M059J (cell line): ENCODE results near the gene FAU. TPM values are rescaled to one million over a fixed set of nuclear protein-coding genes. Genes with fewer than 3 reads are reported as not detected.

ENCODE experiments used
- DNase-seq: peaks from one replicate; pipeline ENCODE4 v3.0.0-alpha.2; 2012; ENCODE audit warnings: low read depth
- total RNA-seq: library from RNA; depleted of rRNA; stranded (reverse); fragments of >200 nt; shearing (Covaris generic); gene quantifications from 2 replicates; pipeline ENCODE4 v1.2.3, GENCODE V29; 2014

FAU gene
- total RNA-seq, 1 experiment from 2014 or later = 443 TPM

DNA sequence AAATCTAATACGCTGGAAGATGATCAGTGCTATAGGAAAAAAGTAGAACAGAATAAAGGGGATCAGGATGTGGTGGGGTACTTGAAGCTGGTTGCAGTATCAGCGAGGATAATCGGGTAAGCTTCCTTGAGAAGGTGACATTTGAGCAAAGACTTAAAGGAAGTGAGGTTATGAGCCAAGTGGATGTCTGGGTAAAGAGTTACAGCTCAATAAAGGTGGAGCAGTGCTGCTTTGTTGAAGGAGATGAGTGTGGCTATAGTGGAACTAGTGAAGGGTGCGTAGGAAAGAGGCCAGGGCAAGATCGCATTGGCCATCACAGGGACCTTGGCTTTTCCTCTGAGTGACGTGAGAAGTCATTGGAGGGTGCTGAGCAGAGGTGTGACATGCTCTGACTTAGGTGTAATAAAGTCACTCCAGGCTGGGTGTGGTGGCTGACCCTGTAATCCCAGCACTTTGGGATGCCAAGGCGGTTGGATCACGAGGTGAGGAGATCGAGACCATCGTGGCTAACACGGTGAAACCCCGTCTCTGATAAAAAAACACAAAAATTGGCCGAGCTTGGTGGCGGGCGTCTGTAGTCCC lies 14.7 kb upstream of the FAU start:
- no peak for DNase-seq

DNA sequence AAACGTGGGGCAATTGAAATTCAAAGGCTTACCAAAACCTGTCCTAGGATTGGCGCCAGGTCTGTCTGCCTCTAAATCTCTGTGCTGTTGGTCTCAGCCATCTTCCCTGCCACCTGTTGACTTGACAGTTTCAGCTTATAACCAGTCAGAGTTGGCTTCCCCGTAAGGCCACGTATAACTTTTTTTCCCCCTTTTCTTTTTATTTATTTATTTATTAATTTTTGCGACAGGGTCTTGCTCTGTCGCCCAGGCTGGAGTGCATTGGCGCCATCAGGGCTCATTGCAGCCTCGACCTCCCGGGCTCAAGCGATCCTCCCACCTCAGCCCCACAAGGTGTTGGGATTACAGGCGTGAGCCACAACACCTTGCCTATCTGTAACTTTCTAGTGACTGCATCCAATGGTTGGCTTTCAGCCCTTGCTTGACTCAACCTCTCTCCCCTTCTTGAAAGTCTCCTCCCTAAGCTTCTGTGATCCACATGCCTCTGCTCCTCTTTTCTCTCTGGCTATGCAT lies 13.8 kb upstream of the FAU start:
- no peak for DNase-seq

DNA sequence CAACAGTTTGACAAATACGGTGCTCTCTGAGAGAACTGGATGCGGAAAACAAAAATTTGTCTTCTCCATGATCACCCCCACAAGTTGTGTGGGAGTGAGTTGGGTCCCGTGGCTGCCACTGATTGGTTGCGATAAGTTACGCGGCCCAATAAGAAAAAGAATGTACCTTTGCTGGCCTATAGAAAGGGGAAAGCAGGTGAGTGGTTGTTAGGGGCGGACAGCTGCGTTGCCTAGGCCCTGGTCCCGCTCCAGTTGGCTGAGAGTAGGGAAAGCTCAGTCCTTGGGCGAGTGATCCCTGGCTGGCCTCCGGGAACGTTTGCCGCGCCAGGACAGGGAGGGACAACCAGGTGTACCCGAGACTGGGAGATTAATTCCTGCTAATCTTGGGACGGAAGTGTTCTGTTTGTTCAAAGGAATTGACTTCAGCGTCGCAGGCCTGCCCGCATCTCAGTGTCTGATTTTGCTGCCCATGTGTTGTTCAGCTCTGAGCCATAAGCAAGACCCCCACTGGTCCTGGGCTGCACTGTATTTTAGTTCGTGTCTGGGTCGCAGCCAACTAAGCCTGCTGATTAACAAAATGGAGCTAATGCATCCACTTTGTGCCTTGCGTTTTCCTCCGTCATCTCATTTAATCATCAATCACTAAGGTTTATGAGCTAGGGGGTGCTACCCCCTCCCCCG lies 13.2 kb upstream of the FAU start:
- DNase-seq = peak; percentile 98

DNA sequence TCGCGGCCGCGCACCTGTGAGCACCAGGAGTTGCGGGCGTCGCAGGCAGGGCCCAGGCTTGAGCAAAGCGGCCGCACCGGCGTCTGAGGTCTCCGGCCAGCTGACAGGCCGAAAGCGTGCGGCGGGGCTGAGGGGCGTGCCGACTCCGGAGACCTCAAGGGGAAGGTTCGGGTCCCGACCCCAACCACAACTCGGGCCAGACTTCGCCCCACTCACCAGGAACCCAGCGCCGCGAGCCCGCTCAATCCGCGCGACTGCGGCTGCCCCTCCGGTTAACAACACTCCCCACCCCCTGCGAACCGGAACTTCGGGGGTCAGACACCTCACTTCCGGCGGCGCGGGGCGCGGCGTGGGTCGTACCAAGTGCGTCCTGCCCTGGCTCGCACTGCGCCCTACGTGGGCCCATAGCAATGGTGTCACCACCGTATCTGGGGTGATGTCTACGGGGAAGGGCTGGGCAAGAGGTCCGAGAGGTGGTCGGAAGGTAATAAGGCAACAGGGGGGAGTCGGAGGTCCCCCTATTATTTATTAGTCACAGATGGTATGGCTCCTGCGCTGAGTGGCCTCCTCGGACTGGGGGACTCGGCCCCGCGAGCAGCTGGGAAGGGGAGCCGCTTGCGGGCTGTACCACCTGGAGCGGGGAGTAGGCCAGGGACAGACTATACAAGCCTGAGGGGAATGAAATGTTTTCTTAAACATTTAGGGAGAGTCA lies 12.5 kb upstream of the FAU start, which contains the start of gene SYVN1:
Gene SYVN1 (minus strand): TSS at position 280 of the 712 bp plus-strand sequence. CDS start 918 bp downstream, outside the sequence.
- DNase-seq = peak; percentile 86

DNA sequence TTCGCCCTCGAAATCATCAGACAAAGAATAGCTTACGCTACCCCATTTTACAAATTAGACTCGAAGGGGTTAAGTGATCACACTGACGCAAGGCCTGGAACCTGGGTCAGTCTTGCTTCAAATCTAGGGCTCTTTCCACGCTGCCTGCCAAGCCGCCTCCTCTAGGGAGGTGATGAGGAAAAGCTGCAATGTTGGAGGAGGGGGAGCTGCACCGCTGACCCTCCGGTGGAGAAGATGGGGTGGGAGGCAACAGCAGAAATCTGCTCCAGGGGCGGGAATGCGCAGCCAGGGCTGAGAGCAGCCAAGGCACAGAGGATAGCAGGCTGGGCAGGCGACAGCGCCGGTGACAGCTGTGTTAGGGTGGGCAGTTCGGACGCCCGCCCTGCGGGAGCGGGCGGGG lies 11.8 kb upstream of the FAU start:
- DNase-seq = no peak

DNA sequence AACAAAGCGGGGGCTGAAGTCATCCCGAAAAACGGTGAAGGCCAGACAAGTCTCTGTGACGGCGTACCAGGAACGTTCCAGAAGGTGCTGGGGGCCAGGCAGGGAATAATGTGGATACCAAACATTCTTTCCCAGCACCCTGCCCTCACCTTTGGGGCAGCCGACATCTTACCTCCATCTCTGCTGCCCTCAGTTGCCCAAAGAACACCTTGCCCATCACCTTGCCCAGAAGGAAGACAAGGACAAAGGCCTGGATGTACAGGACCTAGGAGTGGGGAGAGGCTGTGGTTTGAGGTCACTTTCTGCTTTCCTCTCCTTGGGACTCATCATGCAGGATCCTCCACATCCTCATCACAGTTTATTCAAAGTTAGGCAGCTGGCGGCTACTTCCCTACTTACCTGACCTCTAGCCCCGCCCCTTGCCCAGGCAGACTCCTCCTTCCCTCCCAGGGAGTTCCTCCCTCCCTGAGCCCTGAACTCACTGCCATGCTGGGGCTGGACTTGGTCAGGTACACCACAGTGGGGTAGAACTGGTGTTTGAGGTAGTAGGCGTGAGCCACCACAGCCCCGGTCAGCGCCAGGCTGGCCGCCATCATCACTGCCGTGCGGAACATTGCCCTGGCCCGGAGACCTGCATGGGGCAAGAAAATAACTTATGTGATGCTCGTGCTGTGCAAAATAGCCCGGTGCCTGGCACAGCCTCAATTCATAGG lies 11.2 kb upstream of the FAU start:
- no peak for DNase-seq

DNA sequence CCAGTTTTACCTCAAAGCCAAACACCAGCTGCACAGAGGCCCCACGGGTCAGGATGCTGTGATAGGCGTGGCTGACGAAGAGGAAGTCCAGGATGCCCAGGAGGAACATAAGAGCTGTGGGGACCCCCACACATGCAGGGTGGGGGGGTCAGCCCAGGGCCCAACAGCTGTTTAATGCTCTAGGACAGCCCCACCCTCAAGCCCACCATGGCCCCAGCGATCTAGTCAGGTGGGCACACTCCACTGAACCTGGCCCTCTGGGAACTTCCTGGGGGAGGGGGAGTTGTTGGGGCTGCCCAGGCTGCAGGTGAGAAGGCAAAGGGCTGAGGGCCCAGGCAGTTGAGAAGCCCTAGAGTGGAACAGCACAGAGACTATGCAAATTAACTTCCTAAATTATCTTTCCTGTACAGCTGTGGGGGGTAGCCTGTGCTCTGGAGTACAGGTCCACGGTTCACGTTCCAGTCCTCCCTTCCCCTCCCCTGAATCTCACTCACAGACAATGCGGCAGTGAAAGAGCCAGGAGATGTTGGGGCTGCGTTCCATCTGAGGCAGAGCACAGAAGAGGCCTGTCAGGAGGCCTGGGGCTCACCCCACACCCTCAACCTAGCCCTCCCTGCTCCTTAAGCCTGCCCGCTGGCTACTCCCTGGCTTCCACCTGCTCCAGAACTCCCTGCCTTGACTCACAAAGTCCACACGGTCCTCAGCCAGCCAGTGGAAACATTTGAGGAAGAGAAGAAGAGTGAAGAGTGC lies 10.5 kb upstream of the FAU start:
- no peak for DNase-seq

DNA sequence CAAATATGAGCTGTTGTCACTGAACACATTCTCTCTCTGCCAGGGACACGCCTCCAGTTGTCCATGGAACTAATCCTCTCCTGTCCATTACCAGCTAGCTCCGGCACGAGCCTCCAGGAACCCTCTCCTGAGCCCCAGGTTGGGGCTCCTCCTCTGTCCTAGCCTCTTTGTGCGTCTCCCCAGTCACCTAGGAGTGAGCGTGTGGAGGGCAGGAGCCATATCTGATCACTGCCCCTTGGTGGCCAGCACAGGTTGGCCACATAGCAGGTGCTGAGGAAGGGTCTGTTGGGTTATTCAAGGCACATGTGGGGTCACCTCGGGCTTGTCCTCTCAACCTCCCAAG lies 9.9 kb upstream of the FAU start:
- DNase-seq = no peak

DNA sequence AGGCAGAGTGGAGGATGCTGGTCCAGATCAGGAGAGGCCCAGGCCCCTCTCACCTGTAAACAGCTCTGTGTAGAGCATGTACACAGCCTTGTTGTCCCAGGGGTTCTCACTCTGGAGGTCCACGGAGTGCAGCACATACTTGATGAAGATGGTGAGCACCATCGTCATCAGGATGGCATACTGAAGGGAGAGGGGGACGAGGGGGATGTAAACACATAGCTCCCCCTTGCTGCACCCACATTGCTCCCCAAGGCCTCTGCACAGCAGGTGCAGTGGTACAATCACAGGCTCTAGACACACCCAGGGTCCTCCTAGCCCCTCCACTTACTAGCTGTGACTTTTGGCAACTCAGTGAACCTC lies 9.5 kb upstream of the FAU start:
- no peak for DNase-seq

DNA sequence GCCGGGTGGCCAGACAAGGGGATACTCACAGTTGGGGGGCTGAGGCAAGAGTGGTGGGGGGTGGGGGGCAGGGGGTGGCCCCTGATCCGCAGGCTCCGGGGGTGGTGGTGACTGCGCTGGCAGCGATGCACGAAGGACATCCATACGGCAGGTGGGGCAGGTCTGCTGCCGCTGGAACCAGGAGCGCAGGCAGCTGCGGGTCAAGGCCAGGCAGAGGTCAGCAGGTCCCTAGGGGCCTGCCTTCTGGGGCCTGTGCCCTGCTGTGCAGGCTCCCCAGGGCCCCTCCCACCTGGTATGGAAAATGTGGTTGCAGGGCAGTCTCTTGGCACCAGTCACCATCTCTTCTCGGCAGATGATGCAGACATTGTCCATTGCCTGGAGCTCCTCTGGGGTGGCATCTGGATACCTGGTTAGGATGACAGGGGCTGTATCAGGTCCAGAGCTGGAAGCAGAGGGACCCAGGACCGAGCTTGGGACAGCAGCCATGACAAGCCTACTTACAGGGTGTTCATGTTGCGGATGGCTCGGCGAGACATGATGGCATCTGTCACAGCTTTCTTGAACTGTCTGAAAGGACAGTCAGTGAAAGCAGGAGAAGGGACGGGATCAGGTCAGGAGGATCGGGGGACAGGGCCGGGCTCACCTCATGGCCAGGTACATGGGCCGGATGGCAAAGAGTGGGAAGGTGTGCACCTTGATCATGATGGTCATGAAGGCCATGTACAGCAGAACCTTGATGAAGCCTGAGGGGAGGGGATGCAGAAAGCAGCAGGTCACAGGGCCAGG lies 8.9 kb upstream of the FAU start:
- no peak for DNase-seq

DNA sequence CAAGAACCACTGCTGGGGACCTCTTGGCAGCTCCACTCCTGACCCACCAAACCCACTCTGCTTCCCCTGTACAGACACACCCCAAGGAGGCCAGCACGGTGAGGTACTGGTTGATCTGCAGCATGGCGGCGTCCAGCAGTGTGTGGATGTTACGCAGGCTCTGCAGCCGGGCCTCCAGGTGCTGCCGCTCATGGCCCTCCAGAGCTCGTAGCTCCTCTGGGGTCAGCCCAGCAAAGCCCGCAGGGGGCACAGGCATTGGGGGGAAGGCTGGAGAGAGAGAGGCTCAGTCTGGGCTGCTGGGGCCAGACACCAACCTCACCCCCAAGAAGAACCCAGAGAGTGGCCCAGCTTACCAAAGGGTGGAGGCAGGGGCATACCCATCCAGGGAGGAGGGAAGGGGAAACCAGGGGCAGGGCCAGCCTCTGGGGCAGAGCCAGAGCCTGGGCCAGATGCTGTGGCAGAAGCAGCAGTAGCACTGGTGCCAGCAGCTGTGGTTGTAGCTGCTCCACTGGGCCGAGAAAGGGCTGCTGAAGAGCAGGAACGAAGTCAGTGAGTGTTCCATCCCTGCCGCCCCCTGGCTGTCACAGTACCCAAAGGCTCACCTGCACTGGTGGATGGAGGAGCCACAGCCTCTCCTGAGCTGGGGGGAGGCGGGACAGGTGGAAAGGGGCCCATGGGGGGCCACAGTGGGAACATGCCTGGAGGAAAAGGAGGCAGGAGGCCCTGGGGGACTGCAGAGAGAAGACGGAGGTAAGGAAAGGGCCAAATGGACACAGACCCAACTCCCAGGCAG lies 7.9 kb upstream of the FAU start:
- DNase-seq = no peak

DNA sequence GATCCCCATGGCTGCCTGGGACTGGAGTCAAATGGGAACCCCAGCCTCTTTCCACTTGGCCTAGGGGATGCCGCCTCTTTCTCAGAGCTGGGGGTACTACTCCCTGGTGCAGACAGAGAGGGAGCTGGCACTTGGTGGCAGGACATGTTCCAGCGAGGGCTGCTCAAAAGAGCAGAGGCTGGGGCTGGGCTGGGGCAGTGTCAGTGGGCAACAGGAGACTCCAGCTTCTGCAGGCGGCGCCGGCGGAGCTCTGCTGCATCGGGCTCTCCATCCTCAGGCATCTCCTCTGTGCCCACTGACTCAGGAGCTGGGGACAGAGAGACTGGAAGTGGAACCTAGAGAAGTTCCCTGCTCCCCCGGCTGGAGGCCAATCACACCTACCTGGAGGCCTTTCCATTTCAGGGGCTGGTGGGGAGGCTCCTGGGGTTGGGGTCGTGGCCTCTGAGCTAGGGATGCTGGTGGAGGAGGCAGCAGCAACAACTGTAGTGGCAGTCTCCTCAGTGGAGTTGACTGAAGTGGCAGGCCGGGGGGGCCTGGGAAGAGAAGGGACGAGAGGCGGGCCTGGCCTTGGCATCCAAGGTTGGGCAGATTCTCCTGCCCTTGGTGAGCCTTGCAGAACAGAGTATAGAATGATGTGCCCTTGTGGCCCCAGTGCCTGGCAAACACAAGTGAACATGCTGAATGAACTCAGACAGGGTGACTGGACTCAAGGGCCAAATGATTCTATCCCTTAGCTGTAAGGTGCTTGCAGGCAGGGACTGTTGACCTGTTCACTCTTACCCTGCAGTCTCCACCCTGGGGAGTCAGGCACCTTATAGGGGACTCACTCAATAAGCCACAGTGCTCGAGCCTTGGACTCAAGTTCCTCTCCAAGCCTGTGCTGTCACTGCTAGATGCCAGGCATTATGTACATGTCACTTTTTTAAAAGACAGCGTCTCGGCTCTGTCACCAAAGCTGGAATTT lies 6.5 kb upstream of the FAU start:
- DNase-seq = no peak

DNA sequence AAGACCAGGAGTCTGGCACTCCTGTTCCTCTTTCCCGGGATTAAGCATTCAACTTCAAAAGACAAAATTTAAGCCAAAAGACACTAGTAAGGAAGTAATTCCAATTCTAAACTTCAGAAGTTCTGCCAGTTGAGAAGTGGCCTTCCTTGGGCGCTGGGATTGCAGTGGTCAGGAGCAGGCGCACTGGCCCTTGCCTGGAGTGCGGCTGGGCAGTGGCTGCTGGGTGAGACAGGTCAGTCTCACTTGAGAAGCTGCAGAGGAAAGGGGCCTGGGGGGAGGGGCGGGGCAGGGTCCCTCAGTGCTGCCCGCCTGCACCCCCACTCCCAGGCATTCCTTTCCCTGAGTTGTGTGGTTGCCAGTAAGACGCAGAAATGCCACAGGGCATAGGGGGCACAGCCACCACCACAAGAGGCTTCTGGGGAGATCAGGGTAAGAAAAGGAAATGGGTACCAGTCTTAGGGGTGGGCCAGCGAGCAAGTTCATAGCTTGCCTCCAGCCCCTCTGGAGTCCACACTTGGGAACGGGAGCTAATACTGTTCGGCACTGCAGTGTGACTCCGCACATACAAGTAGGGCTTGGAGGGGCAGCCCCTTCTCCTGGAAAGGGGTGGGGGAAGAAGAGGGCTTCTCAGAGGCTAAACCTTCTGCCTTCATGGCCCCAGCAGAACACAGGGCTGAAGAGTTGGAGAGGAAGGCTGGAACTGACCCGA lies 5.7 kb upstream of the FAU start:
- DNase-seq = no peak

DNA sequence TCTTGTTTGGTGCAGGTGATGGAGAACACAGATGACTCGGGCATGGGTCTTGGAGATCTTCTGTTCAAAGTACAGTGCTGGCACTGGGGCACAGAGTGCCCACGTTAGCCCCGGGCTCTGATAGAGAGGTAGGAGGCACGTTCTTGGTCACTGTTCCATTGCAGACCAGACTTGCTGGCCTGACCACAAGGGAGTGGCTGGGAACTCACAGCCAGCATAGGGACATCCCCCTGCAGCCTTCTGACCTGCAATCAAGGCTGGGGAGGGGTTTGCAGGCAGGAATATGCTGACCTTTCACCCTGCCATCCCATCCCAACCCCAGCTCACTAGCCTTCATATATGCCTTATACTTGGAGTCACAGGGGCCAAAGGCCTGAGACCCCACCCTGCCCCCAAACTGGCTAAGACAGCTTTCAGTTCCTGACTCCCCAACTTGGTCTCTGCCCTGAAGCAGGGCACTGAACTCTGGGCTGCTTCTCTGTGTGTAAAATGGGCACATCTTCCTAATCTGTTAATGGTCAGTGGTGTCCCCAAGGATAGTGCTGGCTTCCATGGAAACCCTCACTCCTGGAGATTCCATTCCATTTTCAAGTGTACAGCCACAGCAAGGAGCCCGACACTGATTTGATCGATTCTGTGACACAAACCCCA lies 4.8 kb upstream of the FAU start:
- no peak for DNase-seq

DNA sequence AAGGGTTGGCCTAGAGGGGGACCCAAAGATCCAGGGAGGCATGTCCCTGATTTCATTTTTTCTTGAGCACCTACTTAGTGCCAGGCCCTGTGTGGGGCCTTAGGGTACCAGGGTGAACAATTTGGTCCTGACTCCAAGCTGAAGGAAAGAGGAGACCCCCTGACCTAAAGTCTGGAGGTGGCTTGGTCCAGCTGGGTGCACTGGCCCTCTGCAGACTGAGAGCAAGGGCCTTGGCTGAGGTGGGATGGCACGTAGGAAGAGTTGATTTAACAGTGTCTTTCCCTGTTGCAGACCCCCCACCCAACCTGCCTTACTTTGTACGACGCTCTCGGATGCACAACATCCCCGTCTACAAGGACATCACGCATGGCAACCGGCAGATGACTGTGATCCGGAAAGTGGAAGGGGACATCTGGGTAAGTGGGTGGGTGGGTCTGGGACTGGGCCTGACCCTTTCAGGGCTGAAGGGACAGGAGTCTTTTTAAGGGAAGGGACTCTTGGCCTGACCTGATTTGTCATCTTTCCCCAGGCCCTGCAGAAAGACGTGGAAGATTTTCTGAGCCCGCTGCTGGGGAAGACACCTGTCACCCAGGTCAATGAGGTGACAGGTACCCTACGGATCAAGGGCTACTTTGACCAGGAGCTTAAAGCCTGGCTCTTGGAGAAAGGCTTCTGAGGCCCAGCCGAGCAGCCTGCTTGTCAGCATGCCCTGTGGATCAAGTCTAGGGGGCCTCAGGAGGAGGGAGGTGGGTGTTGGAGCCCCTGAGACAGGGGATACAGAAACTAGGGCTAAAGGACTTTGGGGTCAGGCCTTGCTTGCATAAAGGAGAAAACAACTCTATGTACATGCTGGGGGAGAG lies 3.5 kb upstream of the FAU start:
- no peak for DNase-seq

DNA sequence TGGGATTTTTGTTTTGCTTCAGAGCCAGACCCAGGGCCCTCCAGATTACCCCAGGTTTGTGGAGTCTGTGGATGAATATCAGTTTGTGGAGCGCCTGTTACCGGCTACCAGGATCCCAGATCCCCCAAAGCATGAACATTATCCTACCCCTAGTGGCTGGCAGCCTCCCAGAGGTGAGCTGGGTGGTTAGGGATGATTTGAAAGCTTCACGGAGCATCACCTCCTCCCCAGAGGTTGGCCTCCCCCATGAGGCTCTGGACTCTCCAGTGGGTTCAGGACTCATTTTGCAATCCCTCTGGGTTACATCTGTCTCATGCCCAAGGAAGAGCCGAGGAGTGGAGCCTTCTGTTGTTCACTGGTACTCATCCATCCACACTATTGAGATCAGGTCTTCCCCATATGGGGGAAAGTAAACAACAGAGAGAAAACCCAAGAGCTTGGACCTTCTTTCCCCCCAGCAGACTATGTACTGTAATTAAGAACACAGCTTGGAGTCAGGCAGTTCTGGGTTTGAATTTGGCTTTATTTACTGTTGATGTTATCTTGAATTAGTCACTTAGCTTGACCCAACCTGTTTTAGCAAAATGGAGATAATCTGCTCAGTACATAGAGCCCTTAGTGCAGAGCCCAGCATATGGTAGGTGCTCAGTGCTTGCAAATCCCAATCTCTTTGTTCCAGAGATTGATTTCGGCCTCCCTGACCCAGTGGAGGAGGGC lies 2.7 kb upstream of the FAU start:
- DNase-seq = no peak
